Skin epidermis (tissue), 12 donors: ENCODE results near the gene IMPA2.
A peak's percentile ranks its signal among the peaks of the same experiment; 100 is the strongest.
"Not testable (repeated sequence)": the region's sequence is repeated elsewhere in the genome, so short reads cannot be mapped to it uniquely, and the experiment has no call there.

ENCODE experiments used
- H3K27ac ChIP-seq, 21 experiments: fragments of 200-600 bp; sonication (generic) in 11 of 21; one replicate each; pipeline ENCODE4 v1.5.0; 2020; ENCODE audit warnings: mild to moderate bottlenecking in 3 of 21, inconsistent platforms in 2 of 21, moderate library complexity in 2 of 21
- H3K4me3 ChIP-seq, 7 experiments: fragments of 200-600 bp; sonication (generic) in 2 of 7; one replicate each; pipeline ENCODE4 v1.5.0; 2020; ENCODE audit warnings: inconsistent platforms in 2 of 7, mild to moderate bottlenecking in 2 of 7, moderate library complexity in 1 of 7

The IMPA2 gene

GRCh38 chr18:12036201-12036751 is 55.0 kb downstream of the IMPA2 start:
- Histone ChIP-seq H3K4me3 (no peak overlapping the region), H3K27ac (peak overlapping the region in 6 of 21 experiments; percentile 38 to 90 (median 87))

- H3K4me3 ChIP-seq = peak overlapping the region; percentile 28 to 51 (median 40)
- H3K27ac ChIP-seq = peak overlapping the region; percentile 2 to 90 (median 77)
These were observed 56.9 kb downstream of the IMPA2 start for GRCh38 chr18:12038082-12038638.

- Histone ChIP-seq H3K27ac (peak overlapping the region; percentile 2 to 90 (median 77)), H3K4me3 (peak overlapping the region; percentile 28 to 51 (median 40))
These were observed 57.6 kb downstream of the IMPA2 start for GRCh38 chr18:12038639-12039539.

- H3K27ac ChIP-seq, H3K4me3 ChIP-seq: not testable (repeated sequence)
These were observed 58.2 kb downstream of the IMPA2 start for GRCh38 chr18:12039540-12039930.

GRCh38 chr18:12041561-12041960 is 60.3 kb downstream of the IMPA2 start:
- H3K27ac ChIP-seq = peak overlapping the region in 1 of 21 experiments; percentile 50
- no peak overlapping the region for H3K4me3 ChIP-seq

GRCh38 chr18:12043811-12044210 is 62.5 kb downstream of the IMPA2 start:
- Histone ChIP-seq H3K27ac (no peak overlapping the region), H3K4me3 (no peak overlapping the region)

GRCh38 chr18:12044591-12044990 is 63.3 kb downstream of the IMPA2 start:
- Histone ChIP-seq H3K4me3 (no peak overlapping the region), H3K27ac (no peak overlapping the region)

GRCh38 chr18:12046046-12046750 is 64.9 kb downstream of the IMPA2 start:
- H3K27ac ChIP-seq = no peak overlapping the region
- no peak overlapping the region for H3K4me3 ChIP-seq

- H3K27ac ChIP-seq = no peak overlapping the region
- no peak overlapping the region for H3K4me3 ChIP-seq
These were observed 65.5 kb downstream of the IMPA2 start for GRCh38 chr18:12046751-12047335.

- Histone ChIP-seq H3K4me3 (peak overlapping the region in 1 of 7 experiments; percentile 7), H3K27ac (peak overlapping the region in 8 of 21 experiments; percentile 32 to 75 (median 62))
These were observed 66.9 kb downstream of the IMPA2 start for GRCh38 chr18:12048010-12048826.

GRCh38 chr18:12048827-12049175 is 67.5 kb downstream of the IMPA2 start:
- Histone ChIP-seq H3K4me3 (no peak overlapping the region), H3K27ac (peak overlapping the region in 8 of 21 experiments; percentile 28 to 75 (median 62))

GRCh38 chr18:12049978-12050811 is 68.9 kb downstream of the IMPA2 start:
- Histone ChIP-seq H3K27ac (peak overlapping the region in 7 of 21 experiments; percentile 18 to 81 (median 65)), H3K4me3 (no peak overlapping the region)

GRCh38 chr18:12052866-12053265 is 71.6 kb downstream of the IMPA2 start:
- no peak overlapping the region for H3K4me3 ChIP-seq
- H3K27ac ChIP-seq = peak overlapping the region in 5 of 21 experiments; percentile 1 to 37 (median 22)

GRCh38 chr18:12053289-12053688 is 72.0 kb downstream of the IMPA2 start:
- peak overlapping the region in 4 of 21 experiments; percentile 1 to 37 (median 23) for H3K27ac ChIP-seq
- no peak overlapping the region for H3K4me3 ChIP-seq

GRCh38 chr18:12056034-12056883 is 75.0 kb downstream of the IMPA2 start:
- Histone ChIP-seq H3K4me3 (no peak overlapping the region), H3K27ac (no peak overlapping the region)

- Histone ChIP-seq H3K27ac (no peak overlapping the region), H3K4me3 (no peak overlapping the region)
These were observed 75.6 kb downstream of the IMPA2 start for GRCh38 chr18:12056884-12057402.
